GM12878 (cell line): Measurements from ENCODE around the gene ZC3H10. TPM values are rescaled to one million over a fixed set of nuclear protein-coding genes. Genes with fewer than 3 reads are reported as not detected.

Source experiments
- ATAC-seq: fragments of 200-7000 bp; cut with Tn5 transposase; 3 replicates; pipeline ENCODE4 v1.9.1; 2020; ENCODE audit warnings: mild to moderate bottlenecking, moderate library complexity
- BruUV-seq: library from RNA; stranded (reverse); fragments of 400-500 nt; replicated peaks from 2 replicates; lab custom pipeline; 2021; lab: Mats Ljungman, UMichigan
- CTCF ChIA-PET: fragments of 300-600 bp; sonication (Branson Sonifier 250); formaldehyde crosslinking; extraction: SDS; loops from one replicate; lab custom pipeline; 2021; ENCODE audit warnings: inconsistent platforms; lab: Yijun Ruan, JAX
- POLR2A ChIA-PET: fragments of 350-600 bp; formaldehyde crosslinking; extraction: SDS; loops from one replicate; lab custom pipeline; 2021; ENCODE audit warnings: inconsistent platforms; lab: Charles Lee
- RAD21 ChIA-PET: fragments of 300-600 bp; sonication (Branson Sonifier 250); formaldehyde crosslinking; loops from one replicate; lab custom pipeline; 2023; ENCODE audit warnings: antibody characterized with exemption; ENCODE audit not compliant: unreplicated experiment; lab: Charles Lee
- SMC1A ChIA-PET: fragments of 300-600 bp; sonication (Branson Sonifier 250); formaldehyde crosslinking; loops from one replicate; lab custom pipeline; 2023; ENCODE audit not compliant: unreplicated experiment, uncharacterized antibody; lab: Charles Lee
- DNase-seq: peaks from one replicate; pipeline ENCODE4 v3.0.0-alpha.2; 2011; ENCODE audit warnings: low read depth, low spot score
- FAIRE-seq: peaks from 3 replicates; lab custom pipeline; 2011; peaks lifted over from hg19 to GRCh38; lab: Jason Lieb, UNC
- H2AFZ ChIP-seq: 2 replicates; pipeline ENCODE4 v1.6.0; 2011; ENCODE audit warnings: low read depth, low read length, control low read depth; ENCODE audit not compliant: control insufficient read depth
- H3K27ac ChIP-seq: 2 replicates; pipeline ENCODE4 v1.5.1; 2011; ENCODE audit warnings: control low read depth; ENCODE audit not compliant: control insufficient read depth, insufficient read depth
- H3K27me3 ChIP-seq, 2 experiments: replicated peaks in 1 of 2; 2 replicates each; pipeline versions ENCODE4 v1.6.0 to v1.6.1; 2011; ENCODE audit warnings: low read length in 1 of 2; ENCODE audit not compliant: control insufficient read depth in 2 of 2, insufficient read depth in 2 of 2
- H3K36me3 ChIP-seq, 2 experiments: 2 replicates each; pipeline ENCODE4 v1.5.1; 2011; ENCODE audit warnings: low read length in 1 of 2; ENCODE audit not compliant: control insufficient read depth in 2 of 2, insufficient read depth in 2 of 2
- H3K4me1 ChIP-seq: 2 replicates; pipeline ENCODE4 v1.6.1; 2011; ENCODE audit warnings: mild to moderate bottlenecking, low read length, moderate library complexity, mixed read lengths; ENCODE audit not compliant: control insufficient read depth, insufficient read depth
- H3K4me2 ChIP-seq: 2 replicates; pipeline ENCODE4 v1.6.0; 2011; ENCODE audit warnings: control low read depth; ENCODE audit not compliant: control insufficient read depth, insufficient read depth
- H3K4me3 ChIP-seq: fragments of 200-600 bp; sonication (generic); 2 replicates; pipeline ENCODE4 v1.5.1; 2016
- H3K79me2 ChIP-seq: 2 replicates; pipeline ENCODE4 v1.6.0; 2011; ENCODE audit warnings: low read length; ENCODE audit not compliant: control insufficient read depth, insufficient read depth
- H3K9ac ChIP-seq: 2 replicates; pipeline ENCODE4 v1.8.0; 2011; ENCODE audit warnings: low read length, control low read depth, mixed read lengths; ENCODE audit not compliant: control insufficient read depth, insufficient read depth
- H3K9me3 ChIP-seq: replicated peaks from 3 replicates; pipeline ENCODE4 v1.5.1; 2011; ENCODE audit warnings: mild to moderate bottlenecking, low read length; ENCODE audit not compliant: control insufficient read depth, insufficient read depth
- H4K20me1 ChIP-seq: 2 replicates; pipeline ENCODE4 v1.6.0; 2011; ENCODE audit not compliant: control insufficient read depth, insufficient read depth
- BCL11A ChIP-seq: IDR thresholded peaks from 2 replicates; pipeline ENCODE4 v1.6.1; 2011; ENCODE audit warnings: low read depth, low read length
- BCL3 ChIP-seq: IDR thresholded peaks from 2 replicates; pipeline ENCODE4 v1.6.1; 2011; ENCODE audit warnings: borderline replicate concordance, low read depth, mild to moderate bottlenecking, moderate library complexity, low read length; ENCODE audit not compliant: insufficient read depth, poor library complexity, severe bottlenecking
- BCLAF1 ChIP-seq: fragments of 450-650 bp; IDR thresholded peaks from 2 replicates; pipeline ENCODE4 v1.6.1; 2017; ENCODE audit warnings: antibody characterized with exemption, mild to moderate bottlenecking, moderate library complexity
- BRCA1 ChIP-seq: IDR thresholded peaks from 2 replicates; pipeline ENCODE4 v1.6.1; 2011; ENCODE audit warnings: low read depth, low read length, improper control_type of control experiment
- CHD1 ChIP-seq: IDR thresholded peaks from 2 replicates; pipeline ENCODE4 v1.6.1; 2012; ENCODE audit warnings: low read depth, low read length, improper control_type of control experiment
- ELK1 ChIP-seq: IDR thresholded peaks from 2 replicates; pipeline ENCODE4 v1.6.1; 2012; ENCODE audit warnings: low read depth, low read length, improper control_type of control experiment
- FOXM1 ChIP-seq: IDR thresholded peaks from 2 replicates; pipeline ENCODE4 v1.6.1; 2012; ENCODE audit warnings: low read depth, mild to moderate bottlenecking, inconsistent platforms, low read length, moderate library complexity
- IKZF1 ChIP-seq: fragments of 450-650 bp; conservative IDR thresholded peaks from 2 replicates; pipeline ENCODE4 v1.6.1; 2017; ENCODE audit warnings: antibody characterized with exemption, mild to moderate bottlenecking
- IRF4 ChIP-seq: IDR thresholded peaks from 2 replicates; pipeline ENCODE4 v1.6.1; 2011; ENCODE audit warnings: low read depth, low read length
- KAT2A ChIP-seq: conservative IDR thresholded peaks from 2 replicates; pipeline ENCODE4 v1.6.1; 2011; ENCODE audit warnings: low read depth, low read length; ENCODE audit not compliant: control insufficient read depth
- MTA3 ChIP-seq: IDR thresholded peaks from 2 replicates; pipeline ENCODE4 v1.6.1; 2012; ENCODE audit warnings: low read length, inconsistent platforms, borderline replicate concordance
- PML ChIP-seq: IDR thresholded peaks from 2 replicates; pipeline ENCODE4 v1.6.1; 2012; ENCODE audit warnings: low read length, inconsistent platforms
- POLR2A ChIP-seq: IDR thresholded peaks from 2 replicates; pipeline ENCODE4 v1.6.1; 2011; ENCODE audit warnings: low read depth, mild to moderate bottlenecking, low read length
- POLR2AphosphoS2 ChIP-seq: IDR thresholded peaks from 2 replicates; pipeline ENCODE4 v1.6.1; 2011; ENCODE audit warnings: low read depth, mild to moderate bottlenecking, low read length, improper control_type of control experiment, moderate library complexity
- POLR2AphosphoS5 ChIP-seq: IDR thresholded peaks from 2 replicates; pipeline ENCODE4 v1.6.1; 2011; ENCODE audit warnings: mild to moderate bottlenecking, low read length, inconsistent platforms
- STAT3 ChIP-seq: IDR thresholded peaks from 2 replicates; pipeline ENCODE4 v1.6.1; 2011; ENCODE audit warnings: low read depth, low read length, improper control_type of control experiment
- WGBS: methylation state at CpG from one replicate; pipeline ENCODE4 v1.1.6; 2016; ENCODE audit warnings: low lambda C conversion rate; ENCODE audit not compliant: insufficient replicate concordance, insufficient coverage; ENCODE audit errors: missing lambda C conversion rate; 5-methylcytosine and 5-hydroxymethylcytosine counted together
- in situ Hi-C: fragments of 300-500 bp; cut with MboI; formaldehyde crosslinking; loops from 9 replicates; pipeline ENCODE4 v1.14.3; 2018; ENCODE audit warnings: mixed read lengths
- intact Hi-C: fragments of 100-400 bp; cut with micrococcal nuclease; formaldehyde crosslinking; loops from one replicate; pipeline ENCODE4 v1.14.2; 2022; ENCODE audit not compliant: unreplicated experiment
- polyA plus RNA-seq, 11 experiments: library from polyadenylated mRNA; depleted of rRNA in 4 of 11; unstranded in 6 of 11; stranded (reverse) in 5 of 11; fragments of >200 nt; fragmentation: Nextera tagmentation in 4 of 11; fragmentation: Illumina TruSeq in 1 of 11; extraction: Ambion mirVana in 4 of 11; extraction: Trizol in 1 of 11; gene quantifications; 1 replicate in 1 of 11; 2 replicates in 10 of 11; pipeline versions ENCODE4 v1.2.1 to v1.2.3, GENCODE V29; 2011 to 2016; ENCODE audit warnings: inconsistent platforms in 2 of 11, missing spikeins in 2 of 11, low read depth in 1 of 11
- total RNA-seq, 4 experiments: library from RNA; depleted of rRNA in 3 of 4; stranded (reverse); fragments of >200 nt in 3 of 4; fragmentation: Illumina TruSeq in 1 of 4; extraction: Trizol in 1 of 4; gene quantifications; 2 replicates each; pipeline versions ENCODE4 v1.2.1 to v1.2.3, GENCODE V29; 2013 to 2021
- TF ChIP-seq, protein P1 (sequence below): fragments of 450-650 bp; IDR thresholded peaks from 2 replicates; pipeline ENCODE4 v1.6.1; 2016; ENCODE audit warnings: mild to moderate bottlenecking

Gene ZC3H10
- total and polyA plus RNA-seq, 10 of the 15 experiments (the other 5 are each of a cell fraction or from before 2014, with no cell fraction given) = 0.56 to 6.4 (median 3.7) TPM

DNA sequence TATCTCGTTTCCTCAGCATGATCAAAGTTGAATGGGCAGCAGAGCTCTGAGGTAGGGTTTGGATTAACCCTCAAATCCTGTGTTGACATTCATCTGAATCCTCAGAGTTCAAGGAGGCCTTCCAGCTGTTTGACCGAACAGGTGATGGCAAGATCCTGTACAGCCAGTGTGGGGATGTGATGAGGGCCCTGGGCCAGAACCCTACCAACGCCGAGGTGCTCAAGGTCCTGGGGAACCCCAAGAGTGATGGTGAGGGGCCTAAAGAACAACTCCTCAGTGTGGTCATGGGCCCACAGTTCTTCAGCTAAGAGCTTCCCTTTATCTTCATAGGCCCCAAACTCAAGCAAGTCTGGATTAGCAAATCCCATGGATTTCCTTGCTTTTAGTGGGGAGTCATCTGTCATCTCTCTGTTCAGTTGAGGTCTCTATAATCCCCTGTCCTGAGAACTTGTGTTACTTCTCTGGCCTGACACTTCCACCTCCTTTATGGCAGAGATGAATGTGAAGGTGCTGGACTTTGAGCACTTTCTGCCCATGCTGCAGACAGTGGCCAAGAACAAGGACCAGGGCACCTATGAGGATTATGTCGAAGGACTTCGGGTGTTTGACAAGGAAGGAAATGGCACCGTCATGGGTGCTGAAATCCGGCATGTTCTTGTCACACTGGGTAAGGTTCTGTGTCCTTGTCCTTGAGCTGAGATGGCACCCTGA, 41.6 kb downstream of the ZC3H10 start:
- H3K27ac ChIP-seq = peak overlapping the region; percentile 91
- no peaks in the 10 kb centered on the region for H4K20me1 ChIP-seq
- TF ChIP-seq STAT3 = no peak
- peak; percentile 41 for TF ChIP-seq BCL3
- TF ChIP-seq KAT2A = no peak
- TF ChIP-seq CHD1 = no peak
- no peak for TF ChIP-seq PML
- TF ChIP-seq IRF4 = no peak
- TF ChIP-seq POLR2AphosphoS5 = peak; percentile 3; the same call in 1 of the 2 replicates
- TF ChIP-seq POLR2A = peak; percentile 2
- no peak for TF ChIP-seq ELK1
- TF ChIP-seq POLR2AphosphoS2 = peak; percentile 4
- TF ChIP-seq, protein P1, sequence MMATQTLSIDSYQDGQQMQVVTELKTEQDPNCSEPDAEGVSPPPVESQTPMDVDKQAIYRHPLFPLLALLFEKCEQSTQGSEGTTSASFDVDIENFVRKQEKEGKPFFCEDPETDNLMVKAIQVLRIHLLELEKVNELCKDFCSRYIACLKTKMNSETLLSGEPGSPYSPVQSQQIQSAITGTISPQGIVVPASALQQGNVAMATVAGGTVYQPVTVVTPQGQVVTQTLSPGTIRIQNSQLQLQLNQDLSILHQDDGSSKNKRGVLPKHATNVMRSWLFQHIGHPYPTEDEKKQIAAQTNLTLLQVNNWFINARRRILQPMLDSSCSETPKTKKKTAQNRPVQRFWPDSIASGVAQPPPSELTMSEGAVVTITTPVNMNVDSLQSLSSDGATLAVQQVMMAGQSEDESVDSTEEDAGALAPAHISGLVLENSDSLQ = no peak
- TF ChIP-seq IKZF1 = no peak
- peak; percentile 60; the same call in 1 of the 2 replicates for TF ChIP-seq FOXM1
- no peak for TF ChIP-seq BCLAF1
- 0 out of 2 replicates have a peak, but pooled peaks have one; percentile 61 for TF ChIP-seq MTA3
- TF ChIP-seq BCL11A = no peak
- no peak for TF ChIP-seq BRCA1
- in situ Hi-C loops (no loop called here), intact Hi-C loops (loop anchor here (2.0 kb wide), 1 partner anchor 29 kb away; the partner anchor contains the start of gene SMARCC2)
- H3K4me3 ChIP-seq = peak overlapping the region; percentile 90
- ChIA-PET SMC1A (interaction anchor here (0.6 to 2.7 kb wide), 5 partner anchors 16 to 34 kb away, joined by 3 to 12 read pairs (median 8); partner anchors contain the start of genes ESYT1 and SMARCC2), POLR2A (interaction anchor here (0.5 to 2.5 kb wide), 9 partner anchors 9 to 186 kb away, joined by 3 to 19 read pairs (median 6); partner anchors contain the start of genes ESYT1, RAB5B, RNF41 and SMARCC2), CTCF (interaction anchor here (0.6 to 2.2 kb wide), 10 partner anchors 15 to 430 kb away, joined by 3 to 13 read pairs (median 4); partner anchors contain the start of genes CD63 and SMARCC2), RAD21 (interaction anchor here (1.2 to 2.8 kb wide), 6 partner anchors 16 to 62 kb away, joined by 4 to 18 read pairs (median 5); partner anchors contain the start of genes ESYT1, RNF41, SMARCC2 and ZC3H10)
- H3K27me3 ChIP-seq = no peaks in the 10 kb centered on the region
- no peak overlapping the region for H2AFZ ChIP-seq
- no TSS peak for BruUV-seq
- H3K79me2 ChIP-seq = peaks cover 39% of the 10 kb centered on the region
- H3K4me2 ChIP-seq = peak overlapping the region; percentile 98
- no peaks in the 10 kb centered on the region for H3K9me3 ChIP-seq
- H3K9ac ChIP-seq = peak overlapping the region; percentile 89
- DNase-seq (no peak), ATAC-seq (no peak), FAIRE-seq (peak; percentile 81)
- H3K36me3 ChIP-seq = peaks cover 23 to 33% of the 10 kb centered on the region in 2 experiments
- 2% methylated on average over 8 of the region's 8 CpGs for WGBS
- peaks cover 17% of the 10 kb centered on the region for H3K4me1 ChIP-seq
